HG02623 (cell line): ENCODE data around the gene SOHLH1.

Experiments used
- ATAC-seq: cut with Tn5 transposase; IDR thresholded peaks from one replicate; pipeline ENCODE4 v1.9.1; 2021; ENCODE audit warnings: moderate library complexity; ENCODE audit not compliant: unreplicated experiment

SOHLH1 gene

GRCh38 chr9:135731454-135731853 is 32.2 kb upstream of the SOHLH1 start:
- no peak for ATAC-seq

- ATAC-seq: no peak
Observed at GRCh38 chr9:135729480-135729879, 30.2 kb upstream of the SOHLH1 start.

DNA sequence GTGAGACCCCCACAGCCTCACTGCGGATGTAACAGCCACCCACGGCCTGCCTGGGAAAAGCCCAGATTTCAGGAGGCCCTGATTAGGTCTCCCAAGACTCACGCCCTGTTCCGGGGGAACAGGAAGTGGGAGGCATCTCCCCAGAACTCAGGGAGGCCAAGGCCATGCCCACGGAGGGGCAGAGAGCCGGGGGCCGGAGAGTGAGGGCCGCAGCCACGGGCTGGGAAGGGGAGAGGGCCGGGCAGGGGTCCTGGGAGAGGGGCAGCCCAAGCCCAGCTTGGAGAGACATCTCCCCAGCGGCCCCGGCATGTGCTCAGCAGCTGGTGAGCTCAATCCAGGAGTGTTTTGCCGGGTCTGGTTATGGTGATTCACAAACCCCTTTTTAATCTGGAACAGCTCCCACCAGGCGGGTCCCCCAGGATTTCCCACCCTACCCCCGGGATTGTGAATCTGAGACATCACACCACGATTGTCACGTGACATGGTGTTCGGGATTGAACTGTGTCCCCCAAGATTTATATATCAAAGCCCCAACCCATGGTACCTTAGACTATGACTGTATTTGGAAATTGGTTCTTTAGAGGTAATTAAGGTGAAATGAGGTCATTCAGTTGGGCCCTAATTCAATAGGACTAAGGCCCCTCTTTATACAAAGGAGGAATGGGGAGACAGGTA is 29.3 kb upstream of the SOHLH1 start:
- no peak for ATAC-seq

DNA sequence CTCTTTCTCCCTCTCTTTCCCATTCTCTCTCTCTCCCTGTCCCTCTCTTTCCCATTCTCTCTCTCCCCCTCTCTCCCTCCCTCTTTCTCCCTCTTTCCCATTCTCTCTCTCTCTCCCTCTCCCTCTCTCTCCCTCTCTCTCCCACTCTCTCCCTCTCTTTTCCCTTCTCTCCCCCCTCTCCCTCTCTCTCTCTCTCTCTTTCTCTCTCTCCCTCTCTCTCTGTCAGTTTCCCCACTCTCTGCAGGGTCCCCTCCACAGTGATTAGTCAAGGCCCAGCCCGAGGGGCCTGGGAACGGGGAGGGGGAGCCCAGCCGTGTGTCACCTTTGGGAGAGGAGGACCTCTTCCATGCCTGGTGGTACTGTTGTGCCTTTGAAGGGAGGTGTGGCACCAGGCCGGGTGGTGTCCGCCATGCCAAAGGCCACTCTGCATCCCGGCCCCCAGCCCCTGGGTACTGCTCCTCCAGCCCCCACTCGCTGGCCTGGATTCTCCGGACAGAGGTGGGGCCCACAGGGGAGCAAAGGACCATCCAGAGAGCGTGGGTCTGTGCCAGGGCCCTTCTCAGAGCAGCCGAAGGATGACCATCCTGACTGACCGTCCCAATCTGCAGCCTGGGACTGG is 28.1 kb upstream of the SOHLH1 start:
- ATAC-seq: no peak

GRCh38 chr9:135726138-135726853 is 27.0 kb upstream of the SOHLH1 start:
- no peak for ATAC-seq

DNA sequence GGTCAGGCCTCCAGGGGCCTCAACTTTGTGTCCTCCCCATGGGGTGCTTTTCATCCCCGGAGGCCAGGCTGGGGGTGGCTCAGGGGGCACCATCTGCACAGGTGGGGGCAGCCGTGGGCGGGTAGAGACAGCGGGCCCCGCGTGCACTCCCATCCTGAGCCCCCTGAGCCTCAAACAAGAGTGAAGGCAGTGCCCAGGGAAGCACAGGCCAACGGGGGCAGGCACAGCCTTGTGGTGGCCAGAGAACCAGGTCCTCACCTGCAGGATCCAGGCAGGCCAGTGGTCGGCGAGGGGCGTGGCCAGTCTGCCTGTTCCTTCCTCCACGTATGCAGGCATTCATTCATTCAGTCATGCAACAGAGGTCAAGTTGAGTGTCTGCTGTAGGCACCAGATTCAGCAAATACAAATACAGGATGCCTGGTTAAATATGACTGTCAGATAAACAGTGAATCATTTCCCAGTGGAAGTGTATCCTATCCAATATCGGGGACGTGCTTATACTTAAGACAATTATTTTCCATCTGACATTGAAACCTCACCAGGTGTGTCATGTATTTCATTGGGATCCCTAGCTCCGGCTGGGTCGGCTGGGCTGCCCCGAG is 25.0 kb upstream of the SOHLH1 start:
- no peak for ATAC-seq

- ATAC-seq: no peak
Observed at GRCh38 chr9:135722365-135722764, 23.1 kb upstream of the SOHLH1 start.

GRCh38 chr9:135719472-135719871 is 20.2 kb upstream of the SOHLH1 start:
- no peak for ATAC-seq

DNA sequence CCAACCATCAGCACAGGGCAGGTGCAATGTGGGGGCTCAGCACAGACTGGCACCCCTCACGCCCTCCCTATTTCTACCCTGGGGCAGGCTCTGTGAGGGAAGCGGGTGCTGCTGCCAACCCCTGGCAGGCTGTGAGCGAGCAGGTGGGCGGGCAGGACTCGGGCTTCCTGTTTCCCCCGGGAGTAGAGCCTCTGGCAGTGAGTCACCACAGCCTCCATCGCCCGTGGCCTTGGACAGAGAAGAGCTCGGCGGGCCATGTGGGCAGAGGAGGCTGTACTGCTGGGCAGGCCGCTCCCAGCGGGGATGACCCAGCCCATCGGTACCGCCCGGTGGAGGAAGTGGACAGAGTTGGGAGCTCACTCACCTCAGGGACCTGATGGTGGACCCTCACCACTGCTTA is 19.3 kb upstream of the SOHLH1 start:
- no peak for ATAC-seq

DNA sequence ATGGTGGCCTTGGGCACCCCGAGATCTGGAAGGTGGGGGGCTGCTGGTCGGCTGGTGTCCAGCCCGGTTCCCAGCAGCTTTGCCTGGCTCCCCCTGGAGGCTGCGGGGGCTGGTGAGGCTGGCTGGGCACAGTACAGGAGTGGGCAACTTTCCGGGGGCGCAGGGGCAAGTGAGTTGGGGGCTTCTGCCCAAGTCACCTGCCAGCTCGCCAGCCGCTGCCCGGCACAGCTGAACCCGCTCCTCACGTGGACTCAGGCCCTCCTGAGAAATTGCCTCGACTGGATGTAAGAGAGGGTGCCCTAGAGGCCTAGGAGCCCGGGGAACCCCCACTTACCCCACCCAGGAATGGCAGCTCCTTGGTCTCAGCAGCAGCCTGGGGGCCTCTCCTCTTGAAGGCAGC is 18.1 kb upstream of the SOHLH1 start:
- no peak for ATAC-seq

DNA sequence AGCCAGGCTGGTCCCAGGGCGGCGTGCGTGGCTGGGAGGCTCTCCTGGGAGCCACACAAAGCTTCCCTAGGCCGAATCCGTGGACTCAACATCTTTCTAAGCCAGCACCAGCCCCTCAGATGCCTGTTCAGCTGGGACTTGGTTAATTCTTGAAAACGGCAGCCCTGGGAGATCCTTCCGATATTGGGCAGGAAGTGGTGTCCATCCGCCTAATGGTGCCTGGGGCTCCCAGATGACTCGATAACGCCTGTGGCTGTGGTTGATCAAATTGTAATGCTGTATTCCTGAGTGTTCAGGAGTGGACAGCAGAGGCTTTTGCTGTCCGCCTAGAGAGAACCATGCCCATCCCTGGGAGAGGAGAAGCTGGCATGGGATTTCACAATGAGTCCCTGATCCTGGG is 16.8 kb upstream of the SOHLH1 start:
- no peak for ATAC-seq

DNA sequence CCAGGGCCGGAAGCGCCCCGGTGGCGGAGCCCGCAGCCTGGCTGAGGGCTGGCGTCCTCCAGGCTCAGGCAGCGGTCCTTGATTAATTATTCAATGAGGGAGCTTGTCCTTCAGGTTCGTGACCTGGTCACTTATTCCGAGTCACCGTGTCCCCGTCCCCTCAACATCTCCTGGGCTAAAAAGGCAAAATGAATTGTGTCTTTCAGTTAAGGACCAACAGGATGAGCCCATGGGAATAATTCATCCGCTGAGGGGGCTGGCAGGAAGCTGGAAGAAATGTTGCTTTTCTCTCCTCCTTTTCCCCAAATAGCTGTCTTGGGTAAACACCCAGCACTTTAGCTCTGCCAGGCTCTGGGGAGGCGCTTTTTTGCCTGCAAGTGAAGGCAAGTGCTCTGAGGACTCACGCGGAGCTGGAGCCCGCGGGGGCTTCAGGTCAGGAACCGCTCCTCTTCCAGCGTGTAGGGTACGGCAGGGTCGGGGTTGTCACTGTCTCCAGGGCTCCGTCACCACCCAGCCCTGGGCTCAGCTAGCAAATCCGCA is 15.8 kb upstream of the SOHLH1 start:
- no peak for ATAC-seq

DNA sequence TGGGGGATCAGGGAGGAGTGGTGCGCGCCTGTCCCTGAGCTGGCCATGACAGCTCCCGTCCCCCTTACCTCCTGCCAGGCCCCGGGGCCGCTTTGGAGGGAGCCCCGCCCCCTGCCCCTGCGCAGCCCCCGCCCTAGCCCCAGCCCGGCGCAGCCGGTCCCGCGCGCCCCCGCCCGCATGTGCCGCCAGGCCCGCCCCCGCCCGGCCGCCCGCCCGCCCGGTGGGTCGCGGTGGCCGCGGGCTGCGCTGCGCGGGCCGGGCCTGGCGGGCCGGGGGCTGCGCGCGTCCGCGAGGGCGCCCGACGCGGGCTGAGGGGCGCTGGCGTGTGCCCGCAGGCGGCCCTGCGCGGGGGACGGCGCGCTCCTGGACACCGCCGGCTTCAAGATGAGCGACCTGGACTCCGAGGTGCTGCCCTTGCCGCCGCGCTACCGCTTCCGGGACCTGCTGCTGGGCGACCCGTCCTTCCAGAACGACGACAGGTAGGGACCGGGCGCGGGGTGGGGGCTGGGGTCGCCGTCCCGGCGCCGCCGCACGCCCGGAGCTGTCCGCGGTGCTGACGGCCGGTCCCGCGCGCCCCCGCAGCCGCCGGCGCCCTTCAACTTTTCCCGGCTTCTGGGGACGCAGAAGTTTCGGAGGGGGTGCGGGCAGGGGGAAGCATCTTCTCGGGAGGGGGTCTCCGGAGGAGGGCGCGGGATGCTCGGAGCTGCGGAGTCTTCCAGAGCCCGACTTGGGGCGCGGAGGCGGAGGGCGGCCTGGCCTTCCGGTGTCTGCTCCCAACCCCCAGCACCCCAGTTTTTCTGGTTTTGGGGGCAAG is 15.2 kb upstream of the SOHLH1 start:
- no peak for ATAC-seq

GRCh38 chr9:135712613-135713295 is 13.5 kb upstream of the SOHLH1 start:
- ATAC-seq: no peak

DNA sequence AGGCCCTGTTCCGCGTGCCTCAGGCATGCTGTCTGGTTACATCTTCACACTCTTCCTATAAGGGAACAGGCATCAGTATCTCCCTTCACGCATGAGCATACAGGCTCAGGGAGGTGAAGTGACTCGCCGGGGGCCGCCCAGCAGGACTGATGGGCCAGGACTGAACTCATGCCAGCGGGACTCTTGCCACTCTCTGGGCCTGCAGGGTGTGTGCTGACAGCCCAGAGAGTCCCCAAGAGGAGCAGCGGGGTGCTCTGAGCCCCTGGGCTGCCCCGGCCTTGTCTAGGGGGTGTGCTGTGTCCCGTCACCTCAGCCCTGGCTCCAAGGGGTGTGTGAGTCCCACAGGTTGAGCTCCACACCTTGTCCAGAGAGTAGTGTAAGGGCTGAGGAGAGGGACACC is 12.6 kb upstream of the SOHLH1 start:
- no peak for ATAC-seq

DNA sequence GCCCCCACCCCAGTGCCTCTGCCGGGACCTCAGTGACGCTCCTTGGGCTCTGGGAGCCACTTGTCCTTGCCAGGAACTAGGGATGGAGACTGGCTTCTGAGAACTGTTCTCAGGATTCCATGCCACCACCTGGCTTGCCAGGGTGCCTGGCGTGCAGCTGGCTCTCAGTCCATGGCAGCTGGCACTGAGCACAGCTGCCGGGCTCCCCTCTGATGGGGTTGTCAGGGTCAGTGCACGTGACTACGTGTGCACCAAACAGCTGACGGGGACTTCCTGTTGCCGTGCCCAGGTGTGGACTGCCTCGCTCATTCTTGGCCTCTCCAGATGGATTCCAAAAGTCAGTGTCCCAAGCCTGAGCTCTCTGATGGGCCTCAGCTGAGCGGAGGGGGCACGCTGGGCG is 12.1 kb upstream of the SOHLH1 start:
- ATAC-seq: no peak

DNA sequence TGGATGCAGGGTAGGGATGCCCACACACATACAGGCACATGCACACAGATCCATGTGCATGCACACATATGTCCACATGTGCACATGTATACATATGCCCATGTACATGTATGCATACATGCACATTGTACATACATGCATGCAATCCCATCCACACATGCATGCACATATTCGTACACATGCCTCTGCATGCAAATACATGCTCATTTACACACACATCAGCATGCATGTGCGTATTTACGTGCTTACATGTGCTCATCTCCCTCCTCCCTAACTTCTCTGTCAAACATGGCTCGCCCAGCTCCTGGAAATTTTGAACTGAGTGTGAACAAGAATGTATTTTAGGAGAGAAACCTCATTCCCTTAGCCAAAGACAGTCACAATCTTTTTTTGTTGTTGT is 8.9 kb upstream of the SOHLH1 start:
- no peak for ATAC-seq

- ATAC-seq: no peak
Observed at GRCh38 chr9:135707252-135708138, 8.2 kb upstream of the SOHLH1 start.

GRCh38 chr9:135706288-135706687 is 7.0 kb upstream of the SOHLH1 start:
- no peak for ATAC-seq
